Activated CD4-positive, alpha-beta T cell treated with anti-CD3 and anti-CD28 coated beads, Interleukin-2, Interleukin-4, amounts not matched to agents 100 ng/mL and 50 ng/mL, durations not matched to agents 16 hours and 8 hours (primary cell): Measurements from ENCODE around the gene RELL1.

Experiments used
- DNase-seq: peaks from one replicate; pipeline ENCODE4 v3.0.0-alpha.2; 2020; ENCODE audit warnings: low spot score

Gene RELL1

DNA sequence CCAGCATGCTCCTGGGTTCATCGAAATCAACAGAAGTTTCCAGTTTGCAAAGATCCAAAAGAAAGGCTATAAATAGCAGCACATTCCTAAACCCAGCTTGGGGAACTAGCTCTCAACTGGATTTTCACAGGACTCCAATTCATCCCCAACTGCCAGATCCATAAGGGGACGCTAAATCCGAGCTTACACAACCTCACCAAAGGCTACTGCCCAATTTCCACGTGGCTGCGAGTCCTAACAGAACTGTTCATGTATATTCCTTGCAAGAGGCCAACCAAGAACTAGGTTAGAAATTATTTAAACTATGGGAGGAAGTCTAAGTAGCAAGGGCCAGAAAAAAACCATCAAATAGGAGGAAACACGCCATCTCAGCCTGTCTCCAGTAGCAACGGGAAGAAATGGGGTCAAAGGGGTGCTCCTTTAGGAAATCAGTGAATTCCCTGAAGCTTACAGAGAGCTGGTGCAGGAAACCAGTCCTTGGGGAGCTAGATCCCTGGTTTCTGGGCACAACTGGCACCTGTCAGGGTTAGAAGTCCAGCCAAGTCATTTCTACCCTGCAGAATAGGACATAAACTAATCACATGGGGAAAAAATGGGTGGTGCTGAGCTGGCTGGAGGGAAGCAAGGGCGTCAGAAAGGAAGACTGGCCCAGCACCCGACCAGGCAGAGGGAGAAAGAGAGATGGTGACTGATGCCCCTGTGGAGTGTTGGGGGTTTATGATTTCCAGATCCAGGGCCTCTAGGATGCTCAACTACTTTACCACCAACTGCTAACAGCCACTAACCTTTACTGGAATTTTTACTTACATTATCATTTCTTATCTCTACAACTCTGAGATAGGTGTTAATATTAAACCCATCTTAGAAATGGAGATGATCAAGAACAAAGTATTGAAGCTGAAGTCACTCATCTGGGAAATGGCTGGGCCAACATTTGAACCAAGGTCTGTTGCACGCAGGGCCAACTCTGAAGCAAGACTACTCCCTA, 20.5 kb downstream of the RELL1 start:
- DNase-seq, result no peak

DNA sequence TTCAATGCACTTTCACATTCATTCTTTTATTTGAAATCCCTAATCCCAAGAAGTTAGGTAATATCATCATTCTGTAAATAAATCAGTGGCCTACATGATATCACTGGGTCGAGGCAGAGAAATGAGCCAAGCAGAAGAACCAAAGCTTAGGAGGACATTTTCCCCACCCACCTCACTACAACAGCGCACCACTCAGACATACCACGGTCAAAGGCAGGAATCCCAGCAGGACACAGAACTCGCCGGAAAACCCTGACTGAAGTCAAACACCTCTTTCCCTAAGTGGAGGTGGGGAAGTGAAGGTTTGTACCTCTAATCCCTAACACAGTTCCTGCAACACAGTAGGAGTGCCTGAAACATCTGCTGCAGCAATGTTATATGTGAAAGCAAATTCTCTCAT, 21.5 kb downstream of the RELL1 start:
- no peak for DNase-seq

DNA sequence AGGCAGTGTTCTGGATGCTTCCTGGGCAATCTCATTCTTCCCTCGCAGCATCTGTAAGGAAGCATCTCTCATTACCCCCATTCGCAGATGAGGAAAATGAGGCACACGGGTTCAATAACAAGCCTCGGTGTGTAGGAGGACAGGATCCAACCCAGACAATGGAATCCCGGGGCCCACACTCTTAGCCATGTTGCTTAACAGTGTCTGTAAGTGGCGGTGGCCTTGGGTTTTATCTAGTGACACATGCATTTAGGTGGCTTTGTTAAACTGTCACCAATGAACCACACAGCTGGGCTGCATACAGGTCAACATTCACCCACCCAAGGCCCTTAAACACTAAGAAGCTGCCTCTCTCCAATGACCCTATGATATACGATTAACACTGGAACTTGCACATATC, 22.6 kb downstream of the RELL1 start:
- no peak for DNase-seq

DNA sequence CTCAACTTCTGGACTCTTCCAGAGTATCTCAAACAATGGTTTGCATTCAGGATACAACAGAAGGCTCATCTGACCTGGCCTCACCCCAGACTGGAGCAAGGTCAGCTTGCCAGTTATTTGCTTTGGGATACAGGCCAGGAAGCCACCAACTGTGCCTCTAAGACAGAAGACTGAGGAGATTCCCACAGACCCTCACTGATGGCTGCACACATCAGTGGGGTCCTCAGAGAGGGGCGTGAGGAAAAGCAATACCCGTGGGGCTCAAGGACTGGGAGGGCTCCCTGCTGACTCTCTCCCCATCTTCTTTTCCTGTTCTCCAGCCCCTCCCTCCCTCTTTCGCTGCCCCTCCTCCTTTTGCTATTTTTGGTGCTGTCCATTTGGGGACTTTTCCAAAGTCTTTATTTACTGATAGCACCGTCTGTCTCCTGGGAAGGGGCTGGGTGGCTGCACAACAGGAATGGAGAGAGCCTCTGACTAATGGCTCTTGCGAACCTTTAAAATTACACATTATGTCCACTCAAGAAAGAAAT, 23.2 kb downstream of the RELL1 start:
- no peak for DNase-seq

DNA sequence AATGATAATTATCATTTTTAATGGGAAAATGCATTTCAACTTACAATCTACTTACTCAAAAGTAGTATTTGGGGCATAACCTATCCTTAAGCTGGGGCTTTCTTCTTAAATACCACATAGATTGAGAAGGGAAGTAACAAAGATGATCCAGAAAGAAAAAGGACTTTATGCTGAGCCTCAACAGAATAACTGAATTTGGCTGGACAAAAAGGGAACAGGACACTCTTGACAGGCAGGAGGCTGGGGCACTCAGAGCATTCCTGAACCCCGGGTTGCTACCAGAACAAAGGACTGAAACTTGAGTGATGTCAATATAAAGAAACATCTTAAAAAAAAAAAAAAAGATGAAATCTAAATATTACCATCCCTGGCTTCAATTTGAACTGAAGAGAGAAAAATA, 23.9 kb downstream of the RELL1 start:
- no peak for DNase-seq

DNA sequence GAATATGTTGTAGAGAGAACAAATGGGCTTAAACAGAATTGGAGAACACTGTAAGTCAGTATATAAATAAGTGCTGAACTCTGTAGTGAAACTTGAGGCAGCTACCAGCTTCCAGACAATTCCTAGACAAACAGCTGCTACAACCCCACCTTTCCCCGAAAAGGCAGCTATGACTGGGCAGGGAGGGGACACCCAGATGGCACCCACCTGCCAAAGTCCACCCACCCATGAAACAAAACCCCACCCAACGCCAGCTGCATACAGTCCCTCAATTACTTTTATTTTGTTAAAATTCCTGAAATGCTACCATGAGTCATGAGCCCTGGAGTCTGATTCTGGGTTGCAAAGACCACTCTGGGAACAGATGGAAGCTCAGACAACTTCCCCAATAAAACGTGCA, 24.4 kb downstream of the RELL1 start:
- DNase-seq, result no peak

DNA sequence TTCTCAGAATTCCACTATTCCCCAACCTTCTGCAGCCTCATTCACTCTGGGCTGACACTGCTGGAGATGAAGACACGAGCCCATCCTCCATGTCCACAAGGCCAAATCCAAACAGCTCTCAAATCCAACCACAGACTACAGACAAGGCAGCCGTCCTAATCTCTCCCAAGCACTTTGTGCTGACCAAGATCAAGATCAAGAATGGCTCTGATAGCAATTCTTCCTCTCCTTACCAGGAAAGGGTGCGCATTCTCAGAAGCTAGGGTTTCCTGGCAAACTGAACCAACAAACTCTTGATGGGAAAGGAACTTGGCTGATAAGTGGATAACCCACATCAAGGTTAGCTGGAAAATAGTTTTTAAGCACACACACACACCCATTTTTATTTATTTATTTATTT, 26.5 kb downstream of the RELL1 start:
- DNase-seq, result no peak

DNA sequence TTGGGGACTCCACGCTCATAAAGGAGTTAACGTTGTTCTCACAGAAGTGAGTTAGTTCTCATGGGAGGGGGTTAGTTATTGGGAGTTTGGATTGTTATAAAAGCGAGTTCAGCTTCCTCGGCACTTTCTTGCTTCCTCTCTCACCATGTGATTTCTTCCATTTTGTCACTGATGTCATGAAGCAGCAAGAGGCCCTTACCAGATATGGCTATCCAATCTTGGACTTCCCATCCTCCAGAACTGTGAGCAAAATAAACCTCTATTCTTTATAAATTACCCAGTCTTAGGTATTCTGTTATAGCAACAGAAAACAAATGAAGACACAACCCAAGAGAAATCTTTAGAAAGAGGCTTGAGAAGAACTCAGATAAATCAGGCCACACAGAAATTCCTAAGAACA, 29.5 kb downstream of the RELL1 start:
- DNase-seq, result no peak

DNA sequence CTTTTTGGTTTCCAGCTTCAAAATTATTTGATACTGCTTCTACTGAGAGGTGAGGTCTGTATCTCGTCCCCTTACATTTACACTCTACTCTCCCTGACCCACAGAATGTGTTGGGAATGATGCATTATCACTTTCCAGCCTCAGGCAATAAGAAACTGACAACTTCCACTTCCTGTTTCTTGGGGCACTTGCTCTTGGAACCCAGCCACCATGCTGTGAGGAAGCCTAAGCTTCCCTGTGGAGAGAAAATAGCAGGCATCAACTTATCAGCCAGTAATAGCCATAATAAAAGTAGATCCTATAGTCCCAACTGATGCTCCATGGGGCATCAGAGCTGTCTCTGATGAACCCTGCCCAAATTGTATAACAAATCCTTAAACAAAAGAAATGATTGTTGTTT, 32.6 kb downstream of the RELL1 start:
- no peak for DNase-seq

DNA sequence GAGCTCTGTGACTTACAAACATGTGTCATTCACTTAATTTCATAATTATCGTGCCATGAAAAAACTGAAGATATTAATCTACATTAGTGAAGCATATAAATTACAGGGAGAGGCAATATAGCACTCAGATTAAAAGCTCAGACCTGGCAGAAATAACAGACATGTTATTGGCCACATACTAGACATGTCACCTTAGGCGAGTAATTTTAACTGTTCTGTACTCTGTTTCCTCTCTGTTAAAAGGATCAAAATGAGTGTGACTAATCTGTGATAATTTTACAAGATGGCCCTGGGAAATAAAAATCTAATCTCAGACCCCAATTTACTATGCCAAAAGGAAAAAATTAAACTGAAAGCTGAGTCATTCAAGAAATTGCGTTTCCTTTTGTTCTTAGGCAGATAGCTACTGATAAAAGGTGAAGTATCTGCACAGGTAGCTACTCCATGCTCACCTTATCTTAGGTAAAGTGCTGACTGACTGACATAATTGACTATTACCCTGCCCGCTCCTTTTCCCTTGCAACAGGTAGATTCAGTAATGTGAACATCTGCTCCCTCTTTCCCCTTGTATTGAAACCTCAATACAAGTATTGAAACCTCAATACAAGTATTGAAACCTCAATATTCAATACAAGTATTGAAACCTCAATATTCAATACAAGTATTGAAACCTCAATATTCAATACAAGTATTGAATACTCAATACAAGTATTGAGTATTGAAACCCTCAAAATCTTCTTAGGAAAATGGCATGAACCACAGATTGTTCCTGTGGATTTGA, 33.2 kb downstream of the RELL1 start:
- no peak for DNase-seq

DNA sequence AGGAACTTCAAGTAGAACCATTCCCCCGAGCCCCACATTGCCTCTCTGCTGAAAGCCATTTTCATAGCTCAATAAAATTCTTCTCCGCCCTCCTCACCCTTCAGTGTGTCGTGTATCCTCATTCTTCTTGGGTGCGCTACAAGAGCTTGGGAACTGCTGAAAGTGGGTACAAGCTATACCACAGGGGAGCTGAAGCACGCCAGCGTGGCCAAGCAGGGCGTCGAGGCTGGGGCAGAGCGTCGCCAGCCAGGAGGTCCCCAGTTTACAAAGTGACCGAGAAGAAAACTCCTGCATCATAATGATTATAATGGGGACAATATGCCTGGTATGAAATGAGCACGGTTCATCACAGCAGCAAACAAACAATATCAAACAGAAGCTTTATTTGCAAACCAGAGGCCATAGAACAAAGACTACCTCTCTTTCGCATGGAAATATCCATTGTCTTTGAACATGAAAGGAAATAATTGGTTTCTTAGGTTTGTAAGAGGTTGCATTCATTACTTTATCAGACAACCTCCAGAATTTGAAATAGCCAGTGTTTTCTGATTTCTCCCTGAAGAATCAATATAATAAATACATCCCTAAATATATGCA, 34.3 kb downstream of the RELL1 start:
- no peak for DNase-seq

DNA sequence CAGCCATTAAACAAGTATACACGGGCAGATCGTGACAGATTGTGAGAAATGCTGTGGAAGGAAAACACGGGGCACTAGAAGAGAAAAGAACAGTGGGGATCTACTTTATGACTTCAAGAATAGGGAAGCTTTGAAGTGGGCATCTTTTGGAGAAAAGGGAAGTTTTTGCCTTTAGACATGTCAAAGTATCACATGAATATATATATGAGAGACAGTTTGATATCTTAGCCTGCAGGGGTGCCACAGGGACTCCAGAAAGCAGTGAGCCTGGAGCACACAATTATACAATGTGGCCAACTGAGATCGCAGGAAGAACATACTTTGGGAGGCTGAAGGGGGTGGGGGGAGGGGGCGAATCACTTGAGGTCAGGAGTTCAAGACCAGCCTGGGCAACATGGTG, 35.7 kb downstream of the RELL1 start:
- no peak for DNase-seq

DNA sequence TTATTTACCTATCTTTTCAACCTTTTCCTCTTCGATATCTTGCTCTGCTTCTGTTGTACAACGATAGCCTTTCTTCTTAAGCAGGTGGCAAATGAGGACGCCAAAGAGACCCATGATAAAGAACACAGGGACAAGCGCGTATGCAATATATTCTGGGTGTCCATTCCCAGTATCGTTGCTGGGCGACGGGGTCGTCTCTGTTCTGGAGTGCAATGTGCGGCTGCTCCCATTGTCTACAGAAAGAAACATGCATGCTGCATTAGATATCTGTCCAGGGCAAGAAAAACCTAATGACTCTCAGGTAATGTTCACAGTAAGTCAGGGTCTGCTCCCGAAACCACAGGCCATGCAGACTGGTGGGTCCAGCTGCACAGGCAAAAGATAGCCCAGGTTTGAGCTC, 36.9 kb downstream of the RELL1 start:
- no peak for DNase-seq

DNA sequence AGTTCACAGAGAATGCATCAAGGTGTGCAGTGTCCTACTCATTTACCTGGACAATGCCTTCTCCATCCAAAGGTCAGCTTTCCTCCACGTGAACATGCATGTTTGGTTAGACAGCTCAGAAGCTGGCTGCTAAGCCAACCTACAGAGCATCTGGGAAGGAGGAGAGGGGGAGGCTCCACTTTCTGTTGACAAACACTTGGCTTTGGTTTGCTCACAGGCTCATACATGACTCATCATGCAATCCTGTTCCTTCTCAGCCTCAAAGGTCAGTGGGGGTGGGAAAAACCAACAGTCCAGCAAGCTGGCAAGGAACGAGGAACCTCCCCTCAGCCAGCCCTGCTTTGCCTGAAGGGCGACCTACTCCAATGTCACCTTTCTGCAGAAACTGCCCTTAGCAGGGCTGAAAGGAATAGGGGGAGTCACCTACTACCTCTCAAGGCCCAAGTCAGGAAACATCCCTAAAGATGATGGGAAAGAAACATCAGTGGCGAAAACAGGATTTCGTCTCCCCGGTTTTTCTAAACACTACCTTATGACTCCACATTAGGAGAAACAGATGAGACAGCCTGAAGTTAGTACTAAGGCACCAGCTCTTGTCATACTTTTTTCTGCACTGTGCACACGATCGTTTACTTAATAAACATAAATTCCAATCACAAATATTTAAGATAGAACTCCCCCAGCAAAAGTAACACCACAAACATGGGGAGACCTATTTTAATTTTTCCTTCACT, 37.9 kb downstream of the RELL1 start:
- no peak for DNase-seq

DNA sequence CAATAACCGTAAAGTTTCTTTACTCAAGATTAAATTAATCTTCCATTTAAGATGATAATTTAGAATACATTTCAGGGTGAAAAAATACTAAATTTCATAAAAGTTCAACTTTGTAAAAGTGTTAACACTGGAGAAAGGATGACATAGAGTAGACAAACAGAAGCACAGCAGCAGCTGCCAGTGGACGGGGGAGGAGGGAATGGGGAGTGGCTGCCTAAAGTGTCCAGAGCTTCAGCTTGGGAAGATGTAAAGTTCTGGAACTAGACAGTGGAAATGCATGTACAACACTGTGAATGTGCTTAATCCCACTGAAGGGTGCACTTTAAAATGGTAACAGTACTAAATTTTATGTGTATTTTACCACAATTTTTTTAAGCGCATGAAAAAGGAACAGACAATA, 39.9 kb downstream of the RELL1 start:
- no peak for DNase-seq

DNA sequence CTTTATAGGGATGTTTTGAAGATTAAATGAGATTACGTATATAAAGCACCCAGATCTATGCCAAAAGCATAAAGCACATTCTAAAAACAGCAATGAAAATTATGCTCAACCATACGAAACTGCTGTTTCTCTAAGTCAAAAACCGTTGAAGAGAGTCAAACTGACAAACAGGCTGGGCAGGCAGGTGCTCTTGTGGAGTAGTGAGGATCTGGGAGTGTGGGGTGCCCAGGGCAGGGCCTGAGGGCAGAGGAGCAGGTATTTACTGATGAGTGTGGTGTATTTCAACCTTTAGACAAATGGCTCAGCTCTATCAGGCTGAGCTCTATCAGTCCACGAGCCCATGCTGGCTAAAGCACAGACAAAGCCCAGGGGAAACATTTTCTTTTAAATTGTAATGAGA, 40.4 kb downstream of the RELL1 start:
- no peak for DNase-seq

DNA sequence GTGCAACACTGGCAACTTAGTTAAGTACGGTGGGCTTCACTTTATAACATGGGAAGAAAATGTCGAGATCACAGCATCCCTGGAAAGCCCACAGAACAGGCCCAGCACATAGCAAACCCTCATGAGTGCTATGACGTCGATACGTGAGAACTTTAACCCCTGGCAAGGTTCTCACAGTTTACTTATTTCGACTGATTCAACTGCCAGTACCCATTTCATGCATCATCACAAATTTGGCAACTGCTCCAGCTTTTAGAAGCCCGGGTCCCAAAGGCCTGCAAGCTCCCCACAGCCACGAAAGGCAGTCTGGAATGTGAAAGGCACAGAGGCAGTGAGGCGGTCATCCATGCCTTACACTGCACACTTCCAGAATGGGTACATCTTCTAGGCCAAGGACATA, 41.2 kb downstream of the RELL1 start:
- DNase-seq, result no peak

DNA sequence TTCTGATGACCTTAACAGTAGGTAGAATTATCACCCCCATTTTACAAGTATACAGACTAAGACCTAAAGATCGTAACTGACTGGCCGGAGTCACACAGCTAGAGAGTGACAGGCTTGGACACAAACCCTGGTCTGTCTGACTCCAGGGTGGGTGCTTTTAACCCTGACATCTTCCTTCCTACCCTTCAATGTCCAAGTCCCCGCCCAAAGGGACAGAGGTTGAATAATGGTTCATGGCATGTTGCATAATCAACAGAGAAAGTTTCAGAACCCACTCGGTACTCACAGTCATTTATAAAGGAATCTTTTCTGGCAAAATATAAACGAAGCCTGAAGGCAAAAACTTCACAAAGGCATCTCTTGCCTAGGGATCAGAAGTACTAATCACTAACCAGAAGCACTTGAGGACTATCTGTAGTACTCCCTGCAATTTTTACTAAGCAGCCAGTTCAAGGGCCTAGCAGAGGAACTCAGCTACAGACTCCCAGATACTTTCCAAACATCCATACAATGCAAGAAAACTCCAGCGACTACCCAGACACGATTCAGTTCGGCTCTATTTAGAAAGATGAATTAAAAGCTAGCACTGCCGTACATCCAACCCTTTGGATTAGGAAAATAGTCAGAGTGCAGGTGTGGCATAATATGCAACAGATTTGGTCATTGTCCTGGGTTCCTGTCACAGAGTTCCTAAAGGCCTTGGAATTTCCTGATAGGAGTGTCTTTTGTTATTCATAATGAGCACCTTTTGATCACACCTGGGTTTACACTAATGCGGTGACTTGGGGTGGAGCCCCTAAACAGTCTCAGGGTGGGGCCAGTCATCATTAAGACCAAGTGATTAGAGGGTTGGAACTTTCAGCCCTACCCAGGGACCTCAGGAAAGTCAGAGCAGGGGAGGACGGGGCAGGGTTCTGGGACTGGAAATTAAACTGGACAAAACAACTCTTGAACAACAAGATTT, 44.0 kb downstream of the RELL1 start:
- DNase-seq, result no peak

DNA sequence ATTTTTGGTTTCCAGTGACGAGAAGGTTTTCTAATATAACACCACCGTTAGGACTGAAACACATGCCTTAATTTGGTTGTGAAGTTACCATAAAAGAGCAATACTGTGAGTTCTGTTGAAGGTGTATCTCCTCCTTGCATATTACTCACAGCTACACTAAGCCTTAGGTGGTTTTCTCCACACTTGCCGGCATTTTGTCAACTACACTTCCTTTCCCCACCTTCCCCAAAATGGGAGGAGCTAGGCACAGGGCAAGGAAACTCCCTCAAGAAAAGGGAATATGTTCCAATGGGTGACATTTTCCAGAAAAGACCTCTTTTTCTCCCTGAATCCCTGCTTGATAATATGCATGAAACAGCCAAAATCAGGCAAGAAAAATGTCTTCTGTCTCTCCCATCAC, 44.8 kb downstream of the RELL1 start:
- DNase-seq, result no peak

DNA sequence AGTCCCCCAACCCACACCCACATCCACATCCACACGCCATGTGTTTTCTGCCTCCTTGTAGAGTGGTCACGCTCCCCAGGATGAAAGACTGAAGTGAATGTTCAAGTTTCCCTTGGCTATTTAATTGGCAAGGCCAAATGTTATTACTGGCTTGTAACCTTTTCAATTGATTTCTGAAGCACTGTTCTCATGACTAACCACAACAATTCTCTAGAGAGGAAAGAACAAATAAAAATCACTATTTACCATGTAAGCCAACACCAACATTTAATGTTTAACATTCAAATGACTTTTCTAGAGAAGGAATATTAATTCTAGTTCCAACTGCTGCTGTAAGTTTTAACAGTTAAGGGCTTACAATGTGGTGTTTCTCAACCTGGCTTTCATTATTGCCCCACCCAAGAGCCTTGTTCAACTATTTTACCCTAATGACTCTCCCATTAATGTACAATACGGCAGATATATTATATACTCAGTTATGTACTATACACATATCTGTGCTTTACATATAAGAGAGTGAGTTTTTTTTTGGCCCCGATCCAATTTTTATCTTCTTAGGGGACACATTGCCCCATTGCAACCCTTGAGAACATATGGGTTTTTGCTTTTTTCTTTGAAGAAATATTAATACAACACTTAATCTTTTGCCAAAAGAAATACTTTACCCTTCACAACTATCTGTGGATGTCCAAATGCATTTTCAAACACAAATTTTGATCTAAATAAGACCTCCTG, 46.5 kb downstream of the RELL1 start:
- DNase-seq, result no peak
